Stimulated activated CD4-positive, alpha-beta T cell treated with anti-CD3 and anti-CD28 coated beads, Interleukin-4, amount 100 ng/mL, for 1 hour (primary cell): ENCODE results near the gene RSPH9.

Source experiments
- DNase-seq: peaks from one replicate; pipeline ENCODE4 v3.0.0-alpha.2; 2020

Gene RSPH9

DNA sequence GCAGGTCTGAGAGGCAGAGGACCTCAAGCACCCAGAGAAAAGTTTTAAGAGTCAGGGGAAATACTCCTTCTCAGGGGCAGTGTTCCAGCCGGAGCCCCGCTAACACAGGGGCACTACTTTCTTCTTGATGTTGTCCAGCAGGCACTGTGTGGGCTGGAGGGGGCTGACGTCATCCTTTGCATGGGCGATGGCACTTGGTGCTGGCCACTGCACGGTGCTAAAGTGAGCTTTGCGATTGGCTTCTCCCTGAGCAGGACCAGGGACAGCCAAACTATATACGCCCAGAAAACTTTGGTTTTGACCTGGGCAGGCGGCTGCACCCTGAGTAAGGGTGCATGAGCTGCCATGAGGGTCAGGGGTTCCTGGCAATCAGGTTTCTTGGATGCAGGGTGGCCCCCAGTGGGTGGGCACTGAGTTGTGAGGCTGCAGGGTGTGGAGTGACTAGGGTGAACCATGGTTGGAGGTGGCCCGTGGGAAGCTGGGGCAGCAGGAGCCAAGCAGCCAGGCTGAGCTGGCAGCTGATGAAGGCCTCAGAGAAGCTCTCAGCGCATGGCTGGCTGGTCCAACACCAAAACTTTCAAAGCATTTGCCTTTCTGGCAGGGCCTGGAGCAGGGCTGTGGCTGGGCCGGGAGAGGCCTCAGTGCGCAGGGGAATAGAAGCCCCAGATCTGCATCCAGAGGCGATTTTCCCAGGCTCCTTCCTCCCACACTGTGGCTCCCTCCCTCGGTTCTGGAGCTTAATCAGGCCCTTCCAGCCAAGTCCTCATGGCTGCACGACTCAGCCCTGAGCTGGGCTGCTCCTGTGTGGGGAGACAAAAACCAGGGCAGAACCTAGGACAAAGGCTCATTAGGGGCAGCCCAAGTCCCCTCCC is 24.4 kb downstream of the RSPH9 start:
- DNase-seq, result no peak

DNA sequence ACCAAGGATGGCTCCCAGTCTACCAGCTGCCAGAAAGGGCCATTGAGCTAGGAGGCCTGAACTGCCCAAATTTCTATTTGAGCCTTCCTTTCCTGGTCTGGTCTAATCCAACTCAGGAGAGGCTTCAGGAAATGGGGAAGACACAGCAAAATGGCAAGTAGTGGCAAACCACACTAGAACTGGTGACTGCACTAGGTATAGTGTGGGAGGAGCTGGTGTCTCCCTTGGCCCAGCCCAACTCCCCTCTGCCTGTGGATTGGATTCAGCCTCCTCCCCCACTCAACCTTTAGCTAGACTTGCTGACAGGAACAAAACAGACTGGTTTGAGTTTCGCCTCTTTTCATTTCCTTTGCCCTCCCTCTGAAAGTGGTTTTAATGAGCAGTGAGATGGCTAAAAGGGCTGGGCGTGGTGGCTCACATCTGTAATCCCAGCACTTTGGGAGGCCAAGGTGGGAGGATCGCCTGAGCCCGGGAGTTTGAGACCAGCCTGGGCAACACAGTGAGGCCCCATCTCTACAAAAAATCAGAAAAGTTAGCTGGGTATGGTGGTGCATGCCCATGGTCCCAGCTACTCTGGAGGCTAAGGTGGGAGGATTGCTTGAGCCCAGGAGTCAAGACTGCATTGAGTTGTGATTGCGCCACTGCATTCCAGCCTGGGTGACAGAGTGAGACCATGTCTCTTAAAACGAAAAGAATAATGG is 25.2 kb downstream of the RSPH9 start:
- DNase-seq, result no peak

- DNase-seq, result no peak
Observed at GRCh38 chr6:43670623-43670986, 25.8 kb downstream of the RSPH9 start.

GRCh38 chr6:43671011-43671800 is 26.4 kb downstream of the RSPH9 start:
- DNase-seq, result no peak

DNA sequence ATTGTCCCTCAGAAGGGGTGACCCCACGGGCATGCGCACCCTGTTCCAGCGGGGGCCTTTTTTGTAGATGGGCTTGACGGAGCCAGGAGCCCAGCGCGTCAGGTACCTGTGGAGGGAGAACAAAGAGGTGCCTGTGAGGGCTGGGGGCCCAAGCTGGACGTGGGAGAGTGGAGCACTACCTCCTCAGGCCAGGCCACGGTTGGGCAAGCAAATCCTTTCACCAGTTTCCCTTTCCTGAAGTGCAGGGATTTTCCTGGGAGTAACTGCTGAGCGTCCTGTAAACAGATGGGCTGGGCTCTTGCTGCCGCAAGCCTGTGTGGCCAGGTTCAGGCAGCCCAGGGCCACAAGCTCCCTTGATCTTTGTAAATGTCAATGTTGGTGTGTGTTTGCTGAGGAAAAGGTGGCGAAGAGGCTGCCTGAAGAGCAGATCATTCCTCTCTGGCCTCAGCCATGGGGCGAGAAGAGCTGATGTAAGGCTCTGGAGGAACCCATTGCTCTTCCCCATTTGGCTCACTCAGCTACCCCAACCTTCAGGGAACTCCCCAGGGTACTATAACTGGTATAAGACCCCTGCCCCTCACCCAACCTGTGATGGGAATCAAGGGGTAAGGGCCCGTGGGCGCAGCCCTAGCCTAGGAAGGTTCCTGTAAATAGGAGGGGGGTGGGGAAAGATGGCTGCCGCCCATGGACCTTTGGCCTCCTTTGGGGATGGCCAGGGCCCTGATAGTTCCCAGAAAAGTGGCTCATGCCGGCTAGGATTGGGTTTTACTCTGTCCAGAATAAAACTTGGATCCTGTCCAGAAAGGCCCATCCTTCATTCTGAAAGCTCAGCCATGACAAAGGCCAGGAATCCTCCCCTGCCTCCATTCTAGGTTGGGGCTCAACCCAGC is 27.2 kb downstream of the RSPH9 start:
- DNase-seq, result no peak

DNA sequence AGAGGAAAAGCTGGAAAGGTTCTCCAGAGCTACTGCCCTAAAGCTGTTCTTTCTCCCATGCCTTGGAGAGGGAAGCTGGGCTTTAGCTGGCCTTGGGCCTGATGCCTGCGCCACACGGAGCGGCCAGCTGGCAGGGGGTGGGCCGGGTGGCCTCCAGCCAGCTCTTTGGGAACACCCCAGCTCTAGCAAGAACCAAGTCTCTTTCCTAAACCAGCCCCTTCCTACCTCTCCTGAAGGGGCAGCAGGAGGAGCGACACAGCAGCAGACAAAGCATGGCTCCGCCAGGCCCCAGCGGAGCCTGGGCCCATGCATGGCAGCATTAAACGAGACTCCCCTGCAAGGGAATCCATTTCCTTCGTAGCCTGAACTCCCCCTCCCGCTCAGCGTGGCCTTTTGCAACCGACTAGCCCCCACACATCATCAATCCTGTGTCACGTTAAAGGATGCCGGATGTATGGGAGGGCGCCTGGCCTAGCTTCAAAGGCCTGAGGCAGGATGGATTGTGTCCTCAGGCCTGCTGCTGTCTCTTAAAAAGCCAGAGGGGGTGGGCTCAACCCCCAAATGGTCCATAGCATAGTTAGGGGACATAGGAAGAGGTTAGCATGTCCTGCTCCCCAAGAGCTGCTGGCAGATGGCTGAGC is 28.7 kb downstream of the RSPH9 start:
- no peak for DNase-seq

DNA sequence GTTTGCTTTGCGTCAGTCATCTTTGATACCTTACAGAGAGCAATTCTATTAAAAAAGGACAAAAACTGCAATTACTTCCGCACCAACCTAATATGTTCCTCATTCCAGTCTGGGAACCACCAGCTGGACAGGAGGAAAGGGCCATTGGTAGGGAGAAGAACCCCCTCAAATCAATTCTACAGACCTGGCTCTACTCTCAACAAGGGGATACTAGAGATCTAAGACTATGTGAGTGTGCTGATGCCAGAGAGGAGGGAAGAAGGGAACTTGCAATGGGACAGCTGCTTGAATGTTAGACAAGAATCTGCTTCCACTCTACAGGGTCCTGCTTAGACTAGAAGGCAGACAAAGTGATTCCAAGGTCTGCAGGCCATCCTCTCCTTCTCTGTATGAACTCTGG is 29.5 kb downstream of the RSPH9 start:
- no peak for DNase-seq

DNA sequence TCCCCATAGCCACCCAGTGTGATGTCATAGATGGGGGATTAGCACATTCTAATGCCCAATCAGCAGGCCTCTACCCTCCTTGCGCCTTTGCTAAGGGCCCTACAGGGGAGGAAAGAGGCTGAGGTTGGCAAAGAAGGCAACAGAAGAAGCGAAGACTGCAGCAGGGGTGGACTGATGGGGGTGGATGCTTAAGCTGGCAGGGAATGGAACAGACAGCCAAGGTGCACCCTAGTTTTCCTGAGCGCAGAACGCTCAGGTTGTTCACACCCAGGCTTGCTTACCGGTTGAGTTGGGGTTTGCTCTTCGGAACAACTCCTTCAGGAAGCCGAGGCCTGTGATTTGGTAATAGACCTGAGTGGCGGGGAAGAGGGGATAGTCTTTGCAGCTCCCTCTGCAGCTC is 30.1 kb downstream of the RSPH9 start:
- no peak for DNase-seq

- no peak for DNase-seq
Observed at GRCh38 chr6:43676962-43677606, 32.2 kb downstream of the RSPH9 start.

- DNase-seq, result no peak
Observed at GRCh38 chr6:43677759-43678158, 32.9 kb downstream of the RSPH9 start.

- no peak for DNase-seq
Observed at GRCh38 chr6:43678341-43678740, 33.5 kb downstream of the RSPH9 start.

DNA sequence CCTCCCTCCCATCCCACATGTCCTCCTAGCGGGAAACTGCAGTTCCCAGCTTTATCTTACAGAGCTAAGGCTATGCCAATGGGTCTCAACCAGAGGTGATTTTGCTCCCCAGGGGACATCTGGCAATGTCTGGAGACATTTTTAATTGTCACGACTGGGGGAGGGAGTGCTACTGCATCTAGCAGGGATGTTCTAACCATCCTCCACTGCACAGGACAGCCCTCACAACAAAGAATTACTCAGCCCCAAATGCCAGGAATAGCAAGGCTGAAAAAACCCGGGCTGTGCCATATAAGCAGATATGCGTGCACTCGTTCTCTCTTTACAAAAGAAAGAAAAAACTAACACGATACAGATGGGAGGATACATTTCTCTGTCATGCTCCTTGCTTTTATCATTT is 34.2 kb downstream of the RSPH9 start:
- no peak for DNase-seq

- no peak for DNase-seq
Observed at GRCh38 chr6:43680308-43681200, 35.7 kb downstream of the RSPH9 start.

GRCh38 chr6:43681303-43681702 is 36.5 kb downstream of the RSPH9 start:
- no peak for DNase-seq

- no peak for DNase-seq
Observed at GRCh38 chr6:43682724-43683429, 38.0 kb downstream of the RSPH9 start.

- DNase-seq, result no peak
Observed at GRCh38 chr6:43683708-43684455, 39.0 kb downstream of the RSPH9 start.

GRCh38 chr6:43687079-43687436 is 42.2 kb downstream of the RSPH9 start:
- no peak for DNase-seq

GRCh38 chr6:43687437-43688347 is 42.9 kb downstream of the RSPH9 start, which contains the start of gene MRPS18A:
MRPS18A (minus strand) TSS chr6:43687791; CDS start chr6:43687779, 12 bp downstream.
- peak; percentile 77 for DNase-seq
